Stimulated activated CD4-positive, alpha-beta T cell treated with anti-CD3 and anti-CD28 coated beads, Interleukin-15, amount 100 ng/mL, for 24 hours (primary cell): ENCODE measurements around the gene USP5.

Source experiments
- DNase-seq: peaks from one replicate; pipeline ENCODE4 v3.0.0-alpha.2; 2020

The USP5 gene

GRCh38 chr12:6851921-6852650 is at the start of gene USP5:
TSS of gene USP5 (plus strand) at chr12:6852150. CDS start at chr12:6852180, 30 bp downstream.
- peak; percentile 99 for DNase-seq

- no peak for DNase-seq
Observed at GRCh38 chr12:6807170-6807569, 44.8 kb upstream of the USP5 start.

- no peak for DNase-seq
Observed at GRCh38 chr12:6809056-6809455, 42.9 kb upstream of the USP5 start.

- DNase-seq, result no peak
Observed at GRCh38 chr12:6810758-6811157, 41.2 kb upstream of the USP5 start.

GRCh38 chr12:6813363-6813762 is 38.6 kb upstream of the USP5 start:
- no peak for DNase-seq

GRCh38 chr12:6816598-6816997 is 35.4 kb upstream of the USP5 start:
- DNase-seq, result no peak

GRCh38 chr12:6817098-6817497 is 34.9 kb upstream of the USP5 start:
- DNase-seq, result no peak

GRCh38 chr12:6817662-6818157 is 34.2 kb upstream of the USP5 start:
- DNase-seq, result no peak

- no peak for DNase-seq
Observed at GRCh38 chr12:6818222-6818621, 33.7 kb upstream of the USP5 start.

GRCh38 chr12:6818645-6819044 is 33.3 kb upstream of the USP5 start:
- no peak for DNase-seq

GRCh38 chr12:6819106-6820030 is 32.6 kb upstream of the USP5 start:
- no peak for DNase-seq

GRCh38 chr12:6820166-6820565 is 31.8 kb upstream of the USP5 start:
- no peak for DNase-seq

GRCh38 chr12:6821591-6822425 is 30.1 kb upstream of the USP5 start, which contains the start of gene GPR162:
TSS of gene GPR162 (plus strand) at chr12:6821821. CDS start at chr12:6823899, 2,078 bp downstream.
- DNase-seq, result peak; percentile 31

- no peak for DNase-seq
Observed at GRCh38 chr12:6822426-6823135, 29.4 kb upstream of the USP5 start.

GRCh38 chr12:6823182-6824084 is 28.5 kb upstream of the USP5 start:
- no peak for DNase-seq

- DNase-seq, result no peak
Observed at GRCh38 chr12:6824085-6824775, 27.7 kb upstream of the USP5 start.

- DNase-seq, result no peak
Observed at GRCh38 chr12:6824901-6825381, 27.0 kb upstream of the USP5 start.

- DNase-seq, result peak; percentile 88
Observed at GRCh38 chr12:6825398-6826124, 26.4 kb upstream of the USP5 start.

- DNase-seq, result no peak
Observed at GRCh38 chr12:6826125-6826733, 25.7 kb upstream of the USP5 start.
